Sigmoid colon (tissue), 4 donors: ENCODE measurements around the gene ACTR1B.

Source experiments
- CTCF ChIP-seq, 4 experiments: fragments of 450-650 bp in 3 of 4; fragments of 200-600 bp in 1 of 4; IDR thresholded peaks; one replicate each; pipeline ENCODE4 v1.5.1; 2016 to 2019; ENCODE audit warnings: antibody characterized with exemption in 4 of 4, mild to moderate bottlenecking in 3 of 4, moderate library complexity in 2 of 4
- EP300 ChIP-seq, 4 donors: sonication (generic); formaldehyde crosslinking; IDR thresholded peaks; one replicate each; pipeline ENCODE4 v1.6.1; 2017; ENCODE audit warnings: antibody characterized with exemption in 4 of 4
- POLR2A ChIP-seq, 2 donors: fragments of 450-650 bp; IDR thresholded peaks; one replicate each; pipeline ENCODE4 v1.6.1; 2016; ENCODE audit warnings: antibody characterized with exemption in 2 of 2, mild to moderate bottlenecking in 2 of 2, moderate library complexity in 2 of 2
- POLR2AphosphoS5 ChIP-seq, 4 donors: sonication (generic); formaldehyde crosslinking; IDR thresholded peaks; one replicate each; pipeline ENCODE4 v1.6.1; 2017; ENCODE audit warnings: antibody characterized with exemption in 4 of 4

- TF ChIP-seq CTCF (IDR thresholded peaks at IDR 0.05) (no peak), EP300 (IDR thresholded peaks at IDR 0.05) (no peak), POLR2AphosphoS5 (IDR thresholded peaks at IDR 0.05) (no peak), POLR2A (IDR thresholded peaks at IDR 0.05) (no peak)
Measured at GRCh38 chr2:97704989-97705388, 41.1 kb upstream of the ACTR1B start.
